BE2C (cell line): ENCODE measurements around the gene FKBP1B.

ENCODE experiments used
- DNase-seq: peaks from one replicate; pipeline ENCODE4 v3.0.0-alpha.2; 2020
- H3K27me3 ChIP-seq: fragments of 250-450 bp; sonication (Bioruptor Pico); 2 replicates; pipeline ENCODE4 v1.5.1; 2020; ENCODE audit warnings: mild to moderate bottlenecking
- H3K36me3 ChIP-seq: fragments of 250-450 bp; sonication (Bioruptor Pico); 2 replicates; pipeline ENCODE4 v1.5.1; 2020; ENCODE audit warnings: mild to moderate bottlenecking
- H3K4me1 ChIP-seq: fragments of 250-450 bp; sonication (Bioruptor Pico); 2 replicates; pipeline ENCODE4 v1.5.1; 2020
- H3K4me3 ChIP-seq: 2 replicates; pipeline ENCODE4 v1.5.1; 2011; ENCODE audit warnings: low read depth, low read length
- H3K9me3 ChIP-seq: fragments of 250-450 bp; sonication (Bioruptor Pico); 2 replicates; pipeline ENCODE4 v1.5.1; 2020
- TF ChIP-seq, protein P1 (sequence below): IDR thresholded peaks from 2 replicates; pipeline ENCODE4 v1.5.1; 2012; ENCODE audit warnings: mild to moderate bottlenecking, low read depth, low read length

FKBP1B gene

GRCh38 chr2:24016853-24017703 is 32.5 kb upstream of the FKBP1B start:
- DNase-seq = no peak
- TF ChIP-seq, protein P1, sequence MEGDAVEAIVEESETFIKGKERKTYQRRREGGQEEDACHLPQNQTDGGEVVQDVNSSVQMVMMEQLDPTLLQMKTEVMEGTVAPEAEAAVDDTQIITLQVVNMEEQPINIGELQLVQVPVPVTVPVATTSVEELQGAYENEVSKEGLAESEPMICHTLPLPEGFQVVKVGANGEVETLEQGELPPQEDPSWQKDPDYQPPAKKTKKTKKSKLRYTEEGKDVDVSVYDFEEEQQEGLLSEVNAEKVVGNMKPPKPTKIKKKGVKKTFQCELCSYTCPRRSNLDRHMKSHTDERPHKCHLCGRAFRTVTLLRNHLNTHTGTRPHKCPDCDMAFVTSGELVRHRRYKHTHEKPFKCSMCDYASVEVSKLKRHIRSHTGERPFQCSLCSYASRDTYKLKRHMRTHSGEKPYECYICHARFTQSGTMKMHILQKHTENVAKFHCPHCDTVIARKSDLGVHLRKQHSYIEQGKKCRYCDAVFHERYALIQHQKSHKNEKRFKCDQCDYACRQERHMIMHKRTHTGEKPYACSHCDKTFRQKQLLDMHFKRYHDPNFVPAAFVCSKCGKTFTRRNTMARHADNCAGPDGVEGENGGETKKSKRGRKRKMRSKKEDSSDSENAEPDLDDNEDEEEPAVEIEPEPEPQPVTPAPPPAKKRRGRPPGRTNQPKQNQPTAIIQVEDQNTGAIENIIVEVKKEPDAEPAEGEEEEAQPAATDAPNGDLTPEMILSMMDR = no peak
- Histone ChIP-seq H3K9me3 (no peaks in the 10 kb centered on the region), H3K4me1 (no peaks in the 10 kb centered on the region), H3K4me3 (no peak overlapping the region), H3K36me3 (peaks cover 1% of the 10 kb centered on the region; the same call in 1 of the 2 replicates), H3K27me3 (no peaks in the 10 kb centered on the region)

DNA sequence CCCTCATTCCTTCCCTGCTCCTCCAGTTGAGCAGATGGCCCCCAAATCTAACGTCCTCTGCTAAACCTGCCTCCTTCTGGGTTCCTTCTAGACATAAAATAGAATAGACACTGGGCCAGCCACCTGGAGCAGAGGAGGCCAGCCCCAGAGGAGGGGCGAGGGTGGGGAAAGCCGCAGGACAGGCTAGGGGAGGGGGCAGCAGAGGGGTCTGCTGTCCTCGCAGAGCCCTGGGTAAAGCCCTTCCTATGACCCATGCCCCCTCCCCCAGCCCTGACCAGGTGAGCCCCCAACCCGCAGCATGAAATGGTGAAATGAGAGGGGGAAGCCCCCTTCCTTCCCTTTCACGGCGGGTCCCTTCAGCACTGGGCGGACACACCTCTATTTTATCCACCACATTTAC is 31.8 kb upstream of the FKBP1B start:
- TF ChIP-seq, protein P1 = no peak
- no peaks in the 10 kb centered on the region for H3K27me3 ChIP-seq

GRCh38 chr2:24018241-24018640 is 31.3 kb upstream of the FKBP1B start:
- Histone ChIP-seq H3K9me3 (no peaks in the 10 kb centered on the region), H3K36me3 (peaks cover 11% of the 10 kb centered on the region), H3K4me3 (no peak overlapping the region), H3K27me3 (no peaks in the 10 kb centered on the region), H3K4me1 (no peaks in the 10 kb centered on the region)
- no peak for DNase-seq
- TF ChIP-seq, protein P1 = no peak

More for the DNA sequence above, 31.8 kb upstream of the FKBP1B start:
- Histone ChIP-seq H3K36me3 (peaks cover 8% of the 10 kb centered on the region), H3K4me3 (no peak overlapping the region), H3K9me3 (no peaks in the 10 kb centered on the region), H3K4me1 (no peaks in the 10 kb centered on the region)
- DNase-seq = no peak

DNA sequence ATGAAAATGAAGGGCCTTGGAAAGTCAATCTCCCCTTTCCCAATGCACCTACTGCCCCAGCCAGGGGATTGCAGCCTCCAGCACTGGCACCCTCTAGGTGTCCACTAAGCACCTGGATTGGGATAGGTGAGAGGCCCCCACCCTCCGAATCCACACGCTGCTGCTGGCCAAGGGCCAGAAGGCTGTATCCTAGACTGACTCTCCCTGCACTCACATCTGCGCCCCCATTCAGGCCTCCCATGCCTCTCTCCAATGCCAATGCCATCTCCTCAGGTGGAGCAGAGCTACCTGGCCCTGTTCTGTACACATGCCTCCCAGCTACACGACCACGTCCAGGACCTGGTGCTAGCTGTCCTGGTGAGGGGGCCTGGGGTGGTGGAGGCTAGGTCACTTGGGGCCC is 29.8 kb upstream of the FKBP1B start:
- H3K9me3 ChIP-seq = no peaks in the 10 kb centered on the region
- H3K4me3 ChIP-seq = no peak overlapping the region
- no peaks in the 10 kb centered on the region for H3K4me1 ChIP-seq
- H3K36me3 ChIP-seq = peaks cover 16% of the 10 kb centered on the region
- DNase-seq = no peak
- no peaks in the 10 kb centered on the region for H3K27me3 ChIP-seq
- TF ChIP-seq, protein P1 = no peak

DNA sequence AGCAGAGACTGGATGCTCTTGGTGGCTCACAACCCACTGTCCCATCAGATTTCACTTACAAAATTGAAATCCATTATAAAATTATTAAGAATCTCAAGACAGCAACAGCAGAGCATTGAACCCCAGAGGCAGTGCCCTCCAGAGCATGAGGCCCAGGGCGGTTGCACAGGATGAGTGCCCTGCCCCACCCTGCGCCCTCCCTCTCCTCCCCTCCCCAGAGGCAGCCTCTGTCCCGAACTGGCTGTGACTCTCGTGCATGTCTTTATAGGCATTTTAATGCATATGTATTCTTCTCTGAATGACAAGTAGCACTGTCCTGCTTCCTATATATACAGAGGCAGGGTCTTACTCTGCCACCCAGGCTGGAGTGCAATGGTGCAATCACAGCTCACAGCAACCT is 29.3 kb upstream of the FKBP1B start:
- Histone ChIP-seq H3K4me1 (no peaks in the 10 kb centered on the region), H3K36me3 (peaks cover 21% of the 10 kb centered on the region), H3K9me3 (no peaks in the 10 kb centered on the region), H3K4me3 (no peak overlapping the region), H3K27me3 (no peaks in the 10 kb centered on the region)
- TF ChIP-seq, protein P1 = no peak
- DNase-seq = no peak
